PC-3 (cell line): ENCODE measurements around the gene MGMT.

Source experiments
- CTCF ChIP-seq: fragments of 300-600 bp; sonication (generic); conservative IDR thresholded peaks from 2 replicates; pipeline ENCODE4 v1.5.1; 2017; ENCODE audit warnings: antibody characterized with exemption, low read depth, mild to moderate bottlenecking, low read length
- EZH2 ChIP-seq: fragments of 300-600 bp; sonication (generic); IDR thresholded peaks from one replicate; pipeline ENCODE4 v1.6.1; 2017; ENCODE audit warnings: antibody characterized with exemption, mild to moderate bottlenecking, low read length; ENCODE audit not compliant: unreplicated experiment

GRCh38 chr10:129474642-129475041, 7.6 kb downstream of the MGMT start:
- TF ChIP-seq CTCF = no peak
- no peak for TF ChIP-seq EZH2
